Astrocyte (in vitro differentiated cells and primary cell): Measurements from ENCODE around the gene FBXW8. TPM values are rescaled to one million over a fixed set of nuclear protein-coding genes. Genes with fewer than 3 reads are reported as not detected.
A peak's percentile ranks its signal among the peaks of the same experiment; 100 is the strongest.

Source experiments
- DNase-seq: peaks from one replicate; pipeline ENCODE4 v3.0.0-alpha.2; 2010; ENCODE audit warnings: low read depth
- FAIRE-seq: peaks from 2 replicates; lab custom pipeline; 2011; peaks lifted over from hg19 to GRCh38; lab: Jason Lieb, UNC
- H2AFZ ChIP-seq: 2 replicates; pipeline ENCODE4 v1.6.0; 2012; ENCODE audit warnings: low read depth, low read length, inconsistent platforms
- H3K27ac ChIP-seq: 2 replicates; pipeline ENCODE4 v1.5.1; 2011; ENCODE audit warnings: low read depth, low read length, inconsistent platforms
- H3K27me3 ChIP-seq: 2 replicates; pipeline ENCODE4 v1.6.0; 2011; ENCODE audit warnings: low read length, inconsistent platforms; ENCODE audit not compliant: insufficient read depth
- H3K36me3 ChIP-seq: 2 replicates; pipeline ENCODE4 v1.5.1; 2011; ENCODE audit warnings: low read length, inconsistent platforms; ENCODE audit not compliant: insufficient read depth
- H3K4me1 ChIP-seq: 2 replicates; pipeline ENCODE4 v1.5.1; 2011; ENCODE audit warnings: low read length, inconsistent platforms; ENCODE audit not compliant: insufficient read depth
- H3K4me2 ChIP-seq: 2 replicates; pipeline ENCODE4 v1.6.0; 2012; ENCODE audit warnings: low read length, inconsistent platforms
- H3K4me3 ChIP-seq: 2 replicates; pipeline ENCODE4 v1.5.1; 2011; ENCODE audit warnings: low read depth, mild to moderate bottlenecking, low read length, inconsistent platforms; ENCODE audit not compliant: insufficient read depth
- H3K79me2 ChIP-seq: 2 replicates; pipeline ENCODE4 v1.6.0; 2012; ENCODE audit warnings: mild to moderate bottlenecking, low read length, inconsistent platforms; ENCODE audit not compliant: insufficient read depth
- H3K9ac ChIP-seq: 2 replicates; pipeline ENCODE4 v1.6.0; 2012; ENCODE audit warnings: mild to moderate bottlenecking, low read length, inconsistent platforms
- H3K9me3 ChIP-seq: 2 replicates; pipeline ENCODE4 v1.5.1; 2012; ENCODE audit warnings: low read depth, mild to moderate bottlenecking, low read length, inconsistent platforms; ENCODE audit not compliant: insufficient read depth
- H4K20me1 ChIP-seq: 2 replicates; pipeline ENCODE4 v1.6.0; 2012; ENCODE audit warnings: low read length, inconsistent platforms; ENCODE audit not compliant: insufficient read depth
- H3K27ac Mint-ChIP-seq: one replicate; pipeline ENCODE4 v1.8.0; 2021; ENCODE audit warnings: mild to moderate bottlenecking, mixed read lengths; ENCODE audit not compliant: unreplicated experiment
- H3K27me3 Mint-ChIP-seq: one replicate; pipeline ENCODE4 v1.8.0; 2021; ENCODE audit warnings: low read depth, mixed read lengths; ENCODE audit not compliant: unreplicated experiment
- H3K36me3 Mint-ChIP-seq: one replicate; pipeline ENCODE4 v1.8.0; 2021; ENCODE audit warnings: low read depth, mixed read lengths; ENCODE audit not compliant: unreplicated experiment
- H3K4me1 Mint-ChIP-seq: one replicate; pipeline ENCODE4 v1.8.0; 2021; ENCODE audit warnings: low read depth, mixed read lengths; ENCODE audit not compliant: unreplicated experiment
- H3K4me3 Mint-ChIP-seq: one replicate; pipeline ENCODE4 v1.8.0; 2021; ENCODE audit warnings: mild to moderate bottlenecking, moderate library complexity, mixed read lengths; ENCODE audit not compliant: unreplicated experiment
- H3K9me3 Mint-ChIP-seq: one replicate; pipeline ENCODE4 v1.8.0; 2021; ENCODE audit warnings: mild to moderate bottlenecking, mixed read lengths; ENCODE audit not compliant: unreplicated experiment
- EZH2 ChIP-seq: IDR thresholded peaks from 2 replicates; pipeline ENCODE4 v1.6.1; 2012; ENCODE audit warnings: mild to moderate bottlenecking, low read length, inconsistent platforms; ENCODE audit not compliant: insufficient read depth
- total RNA-seq: library from RNA; stranded (reverse); gene quantifications from 2 replicates; pipeline ENCODE4 v1.2.1, GENCODE V29; 2021
- TF ChIP-seq, protein P1 (sequence below): IDR thresholded peaks from 2 replicates; pipeline ENCODE4 v1.5.1; 2011; ENCODE audit warnings: low read depth, mild to moderate bottlenecking, inconsistent platforms, low read length, moderate library complexity; ENCODE audit not compliant: insufficient read depth

Gene FBXW8
- total RNA-seq, 1 donor from 2014 or later, result 26.4 TPM

DNA sequence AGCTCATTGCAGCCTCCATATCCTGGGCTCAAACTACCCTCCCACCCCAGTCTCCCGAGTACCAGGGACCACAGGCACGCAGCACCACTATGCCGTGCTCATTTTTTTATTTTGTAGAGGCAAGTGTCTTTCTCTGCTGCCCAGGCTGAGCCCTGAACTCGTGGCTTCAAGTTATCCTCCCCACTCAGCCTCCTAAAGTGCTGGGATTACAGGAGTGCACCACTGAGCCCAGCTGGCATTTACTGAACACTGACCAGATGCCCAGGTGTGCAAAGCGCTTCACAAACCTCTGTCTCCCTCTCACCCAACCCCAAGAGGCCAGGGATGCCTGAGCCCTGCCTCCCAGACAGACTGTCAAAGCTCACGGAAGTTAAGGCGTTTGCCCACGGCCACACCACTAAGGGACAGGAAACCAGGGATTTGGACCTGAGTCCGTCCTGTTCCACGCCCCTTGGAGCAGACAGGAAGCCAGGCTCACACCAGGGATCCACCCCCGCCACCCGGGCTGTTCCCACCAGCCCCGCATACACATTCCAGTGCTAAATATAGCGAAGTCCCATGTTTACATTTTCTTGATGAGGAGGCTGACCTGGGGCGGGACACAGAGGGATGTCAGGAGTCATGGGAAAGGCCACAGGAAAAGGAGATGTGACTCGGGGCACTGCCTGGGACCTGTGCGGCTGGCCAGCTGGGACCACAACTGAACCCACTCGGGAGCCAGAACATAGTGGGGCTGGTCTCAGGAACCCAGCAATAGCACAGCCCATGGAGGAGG, 137.2 kb downstream of the FBXW8 start:
- Mint-ChIP-seq H3K27ac (peak overlapping the region; percentile 90), H3K4me3 (peak overlapping the region; percentile 29), H3K9me3 (no peaks in the 10 kb centered on the region), H3K36me3 (no peaks in the 10 kb centered on the region), H3K4me1 (peaks cover 10% of the 10 kb centered on the region), H3K27me3 (peaks cover 22% of the 10 kb centered on the region)
- FAIRE-seq (no peak), DNase-seq (peak; percentile 8)
- TF ChIP-seq, protein P1, sequence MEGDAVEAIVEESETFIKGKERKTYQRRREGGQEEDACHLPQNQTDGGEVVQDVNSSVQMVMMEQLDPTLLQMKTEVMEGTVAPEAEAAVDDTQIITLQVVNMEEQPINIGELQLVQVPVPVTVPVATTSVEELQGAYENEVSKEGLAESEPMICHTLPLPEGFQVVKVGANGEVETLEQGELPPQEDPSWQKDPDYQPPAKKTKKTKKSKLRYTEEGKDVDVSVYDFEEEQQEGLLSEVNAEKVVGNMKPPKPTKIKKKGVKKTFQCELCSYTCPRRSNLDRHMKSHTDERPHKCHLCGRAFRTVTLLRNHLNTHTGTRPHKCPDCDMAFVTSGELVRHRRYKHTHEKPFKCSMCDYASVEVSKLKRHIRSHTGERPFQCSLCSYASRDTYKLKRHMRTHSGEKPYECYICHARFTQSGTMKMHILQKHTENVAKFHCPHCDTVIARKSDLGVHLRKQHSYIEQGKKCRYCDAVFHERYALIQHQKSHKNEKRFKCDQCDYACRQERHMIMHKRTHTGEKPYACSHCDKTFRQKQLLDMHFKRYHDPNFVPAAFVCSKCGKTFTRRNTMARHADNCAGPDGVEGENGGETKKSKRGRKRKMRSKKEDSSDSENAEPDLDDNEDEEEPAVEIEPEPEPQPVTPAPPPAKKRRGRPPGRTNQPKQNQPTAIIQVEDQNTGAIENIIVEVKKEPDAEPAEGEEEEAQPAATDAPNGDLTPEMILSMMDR, result no peak
- no peak for TF ChIP-seq EZH2
- Histone ChIP-seq H3K9ac (no peak overlapping the region), H3K4me2 (peak overlapping the region; percentile 56), H2AFZ (peak overlapping the region; percentile 54), H3K9me3 (no peaks in the 10 kb centered on the region), H4K20me1 (no peaks in the 10 kb centered on the region), H3K4me3 (no peak overlapping the region), H3K79me2 (no peaks in the 10 kb centered on the region), H3K36me3 (no peaks in the 10 kb centered on the region), H3K4me1 (no peaks in the 10 kb centered on the region), H3K27me3 (peaks cover 7% of the 10 kb centered on the region), H3K27ac (no peak overlapping the region)

DNA sequence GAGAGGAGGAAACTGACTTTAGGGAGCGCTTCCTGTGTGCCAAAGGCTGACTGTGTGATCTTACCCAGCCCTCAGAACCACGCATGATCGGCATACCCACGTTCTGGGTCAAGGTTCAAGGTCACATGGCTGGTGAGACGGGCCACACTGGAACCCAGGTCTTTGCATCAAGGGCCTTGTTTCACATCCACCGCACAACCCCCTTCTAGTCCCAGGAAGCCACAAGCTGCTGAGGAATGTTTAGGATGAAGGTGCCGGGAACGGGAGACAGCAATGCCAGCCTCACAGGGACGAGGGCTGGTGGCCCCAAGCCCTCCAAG, 137.8 kb downstream of the FBXW8 start:
- H3K9ac ChIP-seq, result no peak overlapping the region
- Mint-ChIP-seq H3K36me3 (no peaks in the 10 kb centered on the region), H3K27me3 (peaks cover 27% of the 10 kb centered on the region), H3K27ac (peak overlapping the region; percentile 90), H3K4me3 (peak overlapping the region; percentile 29), H3K9me3 (no peaks in the 10 kb centered on the region), H3K4me1 (peaks cover 10% of the 10 kb centered on the region)
- no peak for FAIRE-seq
- H3K27me3 ChIP-seq, result peaks cover 7% of the 10 kb centered on the region
- H3K9me3 ChIP-seq, result no peaks in the 10 kb centered on the region
- no peak overlapping the region for H3K27ac ChIP-seq
- no peak overlapping the region for H3K4me3 ChIP-seq
- no peaks in the 10 kb centered on the region for H3K4me1 ChIP-seq
- H3K36me3 ChIP-seq, result no peaks in the 10 kb centered on the region
- no peak for TF ChIP-seq EZH2
- TF ChIP-seq, protein P1, result no peak
- H3K4me2 ChIP-seq, result peak overlapping the region; percentile 56
- H4K20me1 ChIP-seq, result no peaks in the 10 kb centered on the region
- H2AFZ ChIP-seq, result no peak overlapping the region
- no peaks in the 10 kb centered on the region for H3K79me2 ChIP-seq
- no peak for DNase-seq

DNA sequence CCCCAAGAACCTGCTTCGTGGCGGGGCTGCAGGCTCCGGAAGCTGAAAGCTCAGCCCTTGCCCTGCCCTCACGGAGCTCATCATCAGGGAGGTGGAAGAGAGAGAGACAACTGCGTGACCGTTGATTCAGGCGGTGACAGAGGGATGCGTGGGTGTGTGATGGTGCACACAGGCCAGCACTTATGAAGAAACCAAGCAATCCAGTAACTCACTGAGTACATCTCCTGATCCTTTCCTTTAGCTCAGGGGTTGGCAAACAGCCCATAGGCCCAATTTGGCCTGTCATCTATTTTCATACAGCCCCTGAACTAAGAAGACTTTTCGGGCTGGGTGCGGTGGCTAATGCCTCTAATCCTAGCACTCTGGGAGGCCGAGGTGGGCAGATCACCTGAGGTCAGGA, 138.5 kb downstream of the FBXW8 start:
- Mint-ChIP-seq H3K4me1 (peaks cover 10% of the 10 kb centered on the region), H3K36me3 (no peaks in the 10 kb centered on the region), H3K4me3 (no peak overlapping the region), H3K27me3 (peaks cover 32% of the 10 kb centered on the region), H3K9me3 (no peaks in the 10 kb centered on the region), H3K27ac (peak overlapping the region; percentile 66)
- FAIRE-seq (no peak), DNase-seq (no peak)
- Histone ChIP-seq H3K4me2 (no peak overlapping the region), H3K27me3 (peaks cover 7% of the 10 kb centered on the region), H2AFZ (no peak overlapping the region), H3K27ac (no peak overlapping the region), H3K4me3 (no peak overlapping the region), H3K79me2 (no peaks in the 10 kb centered on the region), H4K20me1 (no peaks in the 10 kb centered on the region), H3K36me3 (no peaks in the 10 kb centered on the region), H3K9ac (no peak overlapping the region), H3K4me1 (no peaks in the 10 kb centered on the region), H3K9me3 (no peaks in the 10 kb centered on the region)
- TF ChIP-seq, protein P1, result no peak
- no peak for TF ChIP-seq EZH2
